Testis (tissue), 3 donors: ENCODE results near the gene VPS54. TPM values are rescaled to one million over a fixed set of nuclear protein-coding genes. Genes with fewer than 3 reads are reported as not detected.

Source experiments
- DNase-seq: peaks from one replicate; pipeline ENCODE4 v3.0.0-alpha.2; 2019
- H3K27ac ChIP-seq, 2 donors: fragments of 200-600 bp; sonication (generic); one replicate each; pipeline ENCODE4 v1.5.1; 2019
- H3K27me3 ChIP-seq: fragments of 200-600 bp; sonication (generic); one replicate; pipeline ENCODE4 v1.5.1; 2019
- H3K36me3 ChIP-seq: fragments of 200-600 bp; sonication (generic); one replicate; pipeline ENCODE4 v1.5.1; 2017; ENCODE audit warnings: low read depth; ENCODE audit errors: missing control alignments
- H3K4me1 ChIP-seq: fragments of 200-600 bp; sonication (generic); one replicate; pipeline ENCODE4 v1.5.1; 2019
- H3K4me3 ChIP-seq, 2 donors: fragments of 200-600 bp; sonication (generic); one replicate each; pipeline ENCODE4 v1.5.1; 2017 to 2019
- H3K9me3 ChIP-seq: fragments of 200-600 bp; sonication (generic); one replicate; pipeline ENCODE4 v1.5.1; 2017
- POLR2A ChIP-seq: fragments of 450-650 bp; IDR thresholded peaks from one replicate; pipeline ENCODE4 v1.6.1; 2017; ENCODE audit warnings: antibody characterized with exemption, mild to moderate bottlenecking, moderate library complexity
- WGBS, 2 donors: methylation state at CpG; one replicate each; pipeline ENCODE4 v1.1.5; 2018; 5-methylcytosine and 5-hydroxymethylcytosine counted together
- intact Hi-C: fragments of 100-400 bp; cut with DNase I; formaldehyde crosslinking; loops from one replicate; pipeline ENCODE4 v1.15.1; 2023; ENCODE audit warnings: low total_unique reads
- polyA plus RNA-seq: library from polyadenylated mRNA; stranded (reverse); fragments of 350-450 nt; fragmentation: Illumina TruSeq; extraction: RNeasy Lipid Tissue Mini Kit (QIAGEN cat#74804); gene quantifications from one replicate; pipeline ENCODE4 v1.2.3, GENCODE V29; 2014; ENCODE audit warnings: low read depth, low replicate concordance; ENCODE audit not compliant: insufficient read depth
- total RNA-seq, 2 donors: library from RNA; depleted of rRNA; stranded (reverse); fragments of >200 nt; gene quantifications; one replicate each; pipeline ENCODE4 v1.2.3, GENCODE V29; 2016
- TF ChIP-seq, protein P1 (sequence below), 3 experiments: fragments of 450-650 bp in 2 of 3; fragments of 200-600 bp in 1 of 3; sonication (generic) in 1 of 3; IDR thresholded peaks; one replicate each; pipeline ENCODE4 v1.5.1; 2016 to 2019; ENCODE audit warnings: antibody characterized with exemption in 3 of 3, mild to moderate bottlenecking in 2 of 3, moderate library complexity in 1 of 3

The VPS54 gene
- total and polyA plus RNA-seq, 3 donors from 2014 or later: 26.5 to 28.5 (median 27.4) TPM

DNA sequence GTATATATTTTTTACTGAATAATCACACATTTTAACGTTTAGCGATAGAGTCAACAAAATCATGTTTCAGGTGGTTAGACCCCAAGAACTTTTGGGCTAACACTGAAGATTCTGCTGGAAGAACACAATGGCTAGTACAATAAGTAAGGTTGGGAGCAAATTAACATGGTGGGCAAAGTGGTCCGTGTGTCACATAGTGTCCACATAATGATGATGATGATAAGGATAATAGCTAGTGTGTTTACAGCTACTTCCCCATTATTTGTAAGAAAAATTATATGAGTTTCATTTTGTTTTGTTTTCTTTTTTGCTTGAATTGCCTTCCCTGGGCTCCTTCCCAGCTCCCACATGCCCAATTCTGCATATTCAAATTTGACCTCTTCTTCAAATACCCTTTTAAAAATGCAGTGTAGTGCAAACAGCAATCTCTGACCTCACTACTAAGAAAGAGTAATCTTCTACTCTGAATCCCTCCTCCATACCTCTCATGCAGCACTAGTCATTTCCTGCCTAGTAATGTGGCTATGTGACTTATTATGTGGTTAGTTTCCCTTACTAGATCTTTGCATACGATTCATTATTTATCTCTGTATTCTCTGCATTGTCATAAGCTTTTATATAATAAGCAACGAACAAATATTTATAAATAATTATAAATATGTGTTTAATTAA, 16.9 kb upstream of the VPS54 start:
- no peak for DNase-seq
- TF ChIP-seq, protein P1, sequence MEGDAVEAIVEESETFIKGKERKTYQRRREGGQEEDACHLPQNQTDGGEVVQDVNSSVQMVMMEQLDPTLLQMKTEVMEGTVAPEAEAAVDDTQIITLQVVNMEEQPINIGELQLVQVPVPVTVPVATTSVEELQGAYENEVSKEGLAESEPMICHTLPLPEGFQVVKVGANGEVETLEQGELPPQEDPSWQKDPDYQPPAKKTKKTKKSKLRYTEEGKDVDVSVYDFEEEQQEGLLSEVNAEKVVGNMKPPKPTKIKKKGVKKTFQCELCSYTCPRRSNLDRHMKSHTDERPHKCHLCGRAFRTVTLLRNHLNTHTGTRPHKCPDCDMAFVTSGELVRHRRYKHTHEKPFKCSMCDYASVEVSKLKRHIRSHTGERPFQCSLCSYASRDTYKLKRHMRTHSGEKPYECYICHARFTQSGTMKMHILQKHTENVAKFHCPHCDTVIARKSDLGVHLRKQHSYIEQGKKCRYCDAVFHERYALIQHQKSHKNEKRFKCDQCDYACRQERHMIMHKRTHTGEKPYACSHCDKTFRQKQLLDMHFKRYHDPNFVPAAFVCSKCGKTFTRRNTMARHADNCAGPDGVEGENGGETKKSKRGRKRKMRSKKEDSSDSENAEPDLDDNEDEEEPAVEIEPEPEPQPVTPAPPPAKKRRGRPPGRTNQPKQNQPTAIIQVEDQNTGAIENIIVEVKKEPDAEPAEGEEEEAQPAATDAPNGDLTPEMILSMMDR (IDR thresholded peaks at IDR 0.05): no peak
- TF ChIP-seq POLR2A: no peak
- no peaks in the 10 kb centered on the region for H3K9me3 ChIP-seq
- H3K36me3 ChIP-seq: no peaks in the 10 kb centered on the region
- no peak overlapping the region for H3K4me3 ChIP-seq
- no peak overlapping the region for H3K27ac ChIP-seq
- 72 to 74% methylated on average over 5 of the region's 5 CpGs for WGBS, 2 donors
- H3K27me3 ChIP-seq: no peaks in the 10 kb centered on the region
- intact Hi-C loops: no loop called here
- no peaks in the 10 kb centered on the region for H3K4me1 ChIP-seq

DNA sequence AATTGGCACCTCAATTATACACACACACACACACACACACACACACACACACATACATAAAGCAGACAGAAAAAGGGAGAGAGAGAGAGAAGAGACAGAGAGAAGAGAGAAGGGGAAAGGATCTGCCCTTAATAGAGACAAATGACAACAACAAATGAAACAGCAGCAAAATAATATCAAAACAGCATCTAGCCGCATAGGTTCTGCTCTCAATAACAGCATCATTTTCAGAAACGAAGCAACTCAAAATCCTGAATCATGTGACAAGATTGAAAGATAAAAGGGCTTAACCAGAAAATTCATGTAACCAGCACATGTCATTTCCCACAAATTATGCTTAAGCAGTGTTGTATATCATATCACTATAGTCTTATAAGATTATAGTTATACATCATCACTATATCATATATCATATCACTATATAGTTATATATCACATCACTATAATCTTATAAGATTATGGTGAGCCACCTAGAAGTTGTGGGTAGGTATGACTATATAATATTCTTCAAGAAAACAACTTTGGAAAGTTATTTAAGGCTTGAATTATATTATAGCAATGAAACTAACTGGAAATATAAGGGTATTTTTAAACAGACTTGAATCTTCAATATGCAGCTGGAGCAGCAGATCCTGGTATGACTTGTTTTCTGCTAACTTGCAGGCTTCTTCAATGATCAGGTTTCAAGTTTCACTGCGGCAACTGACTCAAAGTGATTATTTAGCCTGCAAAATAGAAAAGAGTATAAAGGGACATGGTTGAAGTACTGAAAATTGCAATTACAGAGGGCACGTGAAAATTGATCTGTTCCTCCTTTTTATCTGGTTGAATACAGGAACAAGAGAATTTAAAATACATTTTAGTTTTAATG, 16.1 kb upstream of the VPS54 start:
- Histone ChIP-seq H3K4me3 (no peak overlapping the region), H3K4me1 (no peaks in the 10 kb centered on the region), H3K36me3 (no peaks in the 10 kb centered on the region), H3K9me3 (no peaks in the 10 kb centered on the region), H3K27ac (no peak overlapping the region), H3K27me3 (no peaks in the 10 kb centered on the region)
- 56 to 73% methylated on average over 4 of the region's 4 CpGs for WGBS, 2 donors
- TF ChIP-seq, protein P1 (IDR thresholded peaks at IDR 0.05): no peak
- TF ChIP-seq POLR2A: no peak
- intact Hi-C loops: no loop called here
- no peak for DNase-seq

DNA sequence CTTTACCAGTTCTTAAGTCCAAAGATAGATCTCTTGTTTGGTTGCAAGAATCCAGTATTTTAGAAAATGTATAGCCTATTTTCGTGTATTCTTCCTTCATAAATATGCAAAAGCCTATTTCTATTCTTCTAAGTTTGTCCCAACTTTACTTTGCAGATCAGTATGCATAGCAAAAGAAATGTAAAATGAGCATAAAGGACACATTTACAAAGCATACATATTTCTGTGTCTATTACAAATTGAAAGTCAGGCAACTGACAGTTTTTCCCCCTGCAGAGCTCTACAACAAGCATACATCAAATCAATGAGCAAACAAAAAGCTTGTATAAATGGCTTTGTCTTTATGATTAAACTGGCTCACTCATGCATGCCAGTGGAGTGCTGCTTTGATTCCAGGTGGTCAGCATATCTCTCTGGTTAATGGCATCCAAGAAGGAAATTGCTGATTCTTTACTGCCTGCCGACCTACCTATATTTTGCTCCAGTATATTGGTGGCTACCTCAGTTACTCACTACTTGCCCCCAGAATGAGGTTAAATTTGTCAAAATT, 10.0 kb upstream of the VPS54 start:
- no peak overlapping the region for H3K4me3 ChIP-seq
- no peak overlapping the region for H3K27ac ChIP-seq
- no peak for TF ChIP-seq POLR2A
- TF ChIP-seq, protein P1 (IDR thresholded peaks at IDR 0.05): no peak
- WGBS, 2 donors: 87 to 89% methylated on average over 2 of the region's 2 CpGs
- no peaks in the 10 kb centered on the region for H3K27me3 ChIP-seq
- intact Hi-C loops: no loop called here
- H3K36me3 ChIP-seq: no peaks in the 10 kb centered on the region
- no peaks in the 10 kb centered on the region for H3K9me3 ChIP-seq
- no peak for DNase-seq
- no peaks in the 10 kb centered on the region for H3K4me1 ChIP-seq

DNA sequence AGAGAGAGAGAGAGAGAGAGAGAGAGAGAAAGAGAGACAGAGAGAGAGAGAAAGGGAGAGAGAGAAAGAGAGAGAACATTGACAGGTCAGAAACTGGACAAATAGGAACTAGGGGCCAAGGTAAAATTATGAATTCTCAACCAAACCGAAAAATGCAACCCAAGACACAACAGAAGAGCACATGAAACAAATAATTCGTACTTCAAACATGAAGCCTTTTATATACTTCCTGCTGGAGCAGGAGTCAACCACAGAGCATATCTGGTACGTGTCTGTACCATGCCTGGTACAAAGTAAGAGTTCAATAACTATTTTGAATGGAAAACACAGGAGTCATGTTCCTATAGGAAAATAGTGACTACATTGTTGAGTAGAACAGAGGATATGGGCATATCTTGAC, 6.5 kb upstream of the VPS54 start:
- H3K27me3 ChIP-seq: no peaks in the 10 kb centered on the region

More for the DNA sequence above, 6.5 kb upstream of the VPS54 start:
- Histone ChIP-seq H3K9me3 (no peaks in the 10 kb centered on the region), H3K27ac (no peak overlapping the region), H3K36me3 (no peaks in the 10 kb centered on the region), H3K4me1 (no peaks in the 10 kb centered on the region), H3K4me3 (no peak overlapping the region)
- DNase-seq: no peak
- intact Hi-C loops: no loop called here
- 84 to 94% methylated on average over 3 of the region's 3 CpGs for WGBS, 2 donors
- no peak for TF ChIP-seq POLR2A
- TF ChIP-seq, protein P1 (IDR thresholded peaks at IDR 0.05): no peak
